Stimulated activated CD8-positive, alpha-beta memory T cell treated with anti-CD3 and anti-CD28 coated beads, Interleukin-15, amount 100 ng/mL, for 4 hours (primary cell): ENCODE results near the gene TRIO.

Experiments
- DNase-seq, 2 donors: peaks; one replicate each; pipeline ENCODE4 v3.0.0-alpha.2; 2020; ENCODE audit warnings: low read depth in 2 of 2

TRIO gene

DNA sequence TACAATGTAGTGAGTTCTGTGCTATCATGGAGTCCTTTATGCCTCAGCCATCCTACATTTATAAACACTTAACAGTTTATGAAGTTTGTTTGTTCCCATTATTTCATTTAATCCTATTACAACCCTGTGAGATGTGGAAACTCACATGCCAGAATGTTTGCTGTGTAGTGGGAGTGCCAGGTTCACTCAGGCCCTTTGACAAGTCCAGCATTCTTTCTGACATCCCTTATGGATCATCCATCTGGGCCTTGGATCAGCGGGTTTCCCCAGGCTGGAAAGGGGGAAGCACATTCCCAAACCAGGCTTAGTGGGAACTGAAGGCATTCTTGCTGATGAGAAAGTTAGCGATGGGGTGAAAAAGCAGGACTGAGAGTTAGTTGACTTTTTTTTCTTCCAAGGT lies 310.3 kb downstream of the TRIO start:
- no peak for DNase-seq

DNA sequence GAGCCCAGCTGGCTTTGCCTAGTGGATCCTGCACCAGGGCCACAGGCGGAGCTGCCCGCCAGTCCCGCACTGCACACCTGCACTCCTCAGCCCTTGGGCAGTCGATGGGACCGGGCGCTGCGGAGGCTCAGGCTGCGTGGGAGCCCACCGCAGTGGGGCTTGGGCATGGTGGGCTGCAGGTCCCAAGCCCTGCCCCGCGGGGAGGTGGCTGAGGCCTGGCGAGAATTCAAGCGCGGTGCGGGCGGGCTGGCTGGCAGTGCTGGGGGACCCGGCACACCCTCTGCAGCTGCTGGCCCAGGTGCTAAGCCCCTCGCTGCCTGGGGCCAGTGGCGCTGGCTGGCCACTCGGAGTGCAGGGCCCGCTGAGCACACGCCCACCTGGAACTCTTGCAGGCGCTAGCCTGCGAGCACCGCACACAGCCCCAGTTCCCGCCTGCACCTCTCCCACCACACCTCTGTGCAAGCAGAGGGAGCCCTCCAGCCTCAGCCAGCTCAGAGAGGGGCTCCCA lies 312.7 kb downstream of the TRIO start:
- no peak for DNase-seq

DNA sequence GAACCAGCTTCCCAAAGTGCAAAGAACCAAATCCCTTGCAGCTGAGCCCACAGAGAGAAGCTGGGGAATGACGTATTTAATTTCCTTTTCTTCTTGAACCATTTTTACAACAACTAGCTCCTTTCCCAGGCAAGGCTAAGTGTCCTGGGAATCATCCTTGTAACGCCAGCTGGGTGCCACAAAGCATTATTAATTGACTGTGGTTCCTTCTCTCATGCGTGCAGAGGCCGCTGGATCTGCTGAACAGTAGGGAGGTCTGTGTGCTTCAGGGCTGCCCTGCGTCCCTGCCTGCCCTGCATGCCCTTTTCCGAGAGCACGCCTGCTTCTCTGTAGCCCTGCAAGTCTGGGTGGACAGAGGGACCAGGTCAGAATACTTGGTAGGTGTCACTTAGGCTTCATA lies 314.3 kb downstream of the TRIO start:
- DNase-seq: no peak

DNA sequence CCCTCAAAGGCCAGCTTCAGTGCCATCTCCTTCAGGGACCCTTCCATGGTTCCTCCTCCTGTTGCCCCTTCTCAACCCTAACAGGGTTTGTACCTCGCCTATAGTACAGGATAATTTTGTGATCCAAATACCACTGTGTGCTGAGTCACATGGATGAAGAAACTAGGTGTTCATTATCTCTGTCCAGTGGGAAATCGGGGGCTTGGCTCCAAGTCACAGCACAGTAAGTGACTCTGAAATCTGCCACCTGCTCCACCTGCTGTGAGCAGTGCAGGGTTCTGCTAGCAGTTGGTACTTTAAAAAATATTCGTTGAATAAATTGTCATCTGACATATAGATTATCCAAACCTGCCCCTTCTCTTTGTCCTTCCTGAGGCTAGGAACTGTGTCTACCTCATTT lies 315.3 kb downstream of the TRIO start:
- DNase-seq: no peak

DNA sequence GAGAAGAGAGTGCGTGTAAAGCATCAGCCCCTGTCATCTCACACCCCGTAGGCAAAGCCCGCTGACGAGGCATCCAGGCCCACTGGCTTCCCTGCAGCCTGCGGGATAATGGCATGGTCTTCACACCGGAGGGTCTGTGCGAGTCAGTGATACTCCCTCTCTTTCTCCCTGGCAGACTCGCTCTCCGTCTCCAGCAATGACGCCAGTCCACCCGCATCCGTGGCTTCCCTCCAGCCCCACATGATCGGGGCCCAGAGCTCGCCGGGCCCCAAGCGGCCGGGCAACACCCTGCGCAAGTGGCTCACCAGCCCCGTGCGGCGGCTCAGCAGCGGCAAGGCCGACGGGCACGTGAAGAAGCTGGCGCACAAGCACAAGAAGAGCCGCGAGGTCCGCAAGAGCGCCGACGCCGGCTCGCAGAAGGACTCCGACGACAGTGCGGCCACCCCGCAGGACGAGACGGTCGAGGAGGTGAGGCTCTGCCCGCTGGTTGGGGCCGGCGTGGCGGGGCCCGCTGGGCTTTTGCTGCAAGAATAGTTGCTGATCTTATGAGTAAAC lies 317.8 kb downstream of the TRIO start:
- no peak for DNase-seq

DNA sequence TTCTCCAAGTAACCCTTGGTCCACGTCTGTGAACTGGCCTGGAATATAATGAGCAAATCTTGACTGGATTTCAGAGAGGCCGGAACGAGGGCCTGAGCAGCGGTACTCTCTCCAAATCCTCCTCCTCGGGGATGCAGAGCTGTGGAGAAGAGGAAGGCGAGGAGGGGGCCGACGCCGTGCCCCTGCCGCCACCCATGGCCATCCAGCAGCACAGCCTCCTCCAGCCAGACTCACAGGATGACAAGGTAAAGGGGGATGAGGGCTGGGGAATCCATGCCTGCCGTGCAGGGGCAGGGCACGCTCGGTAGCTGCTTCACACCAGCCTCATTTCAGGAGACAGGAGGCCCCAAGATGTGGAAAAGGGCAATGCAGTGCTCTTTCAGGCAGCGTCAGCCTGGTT lies 319.5 kb downstream of the TRIO start:
- DNase-seq: no peak

DNA sequence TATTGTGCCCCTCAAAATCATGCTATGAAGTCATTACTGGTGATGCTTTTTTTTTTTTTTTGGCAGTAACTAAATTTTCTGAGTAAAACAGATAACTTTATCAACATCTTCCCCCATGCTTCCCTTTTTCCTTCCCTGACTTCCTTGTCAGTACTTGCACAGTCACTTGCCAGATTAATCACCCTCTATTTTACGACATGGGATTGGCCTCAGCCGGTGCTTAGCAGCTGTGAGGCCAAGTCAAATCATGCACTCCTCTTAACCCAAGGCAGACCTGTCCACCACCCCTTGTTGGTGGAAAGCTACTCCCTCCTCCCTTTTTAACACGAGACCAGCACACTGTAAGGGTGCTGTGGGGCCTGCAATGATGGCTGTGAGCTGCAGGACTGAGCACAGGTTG lies 320.5 kb downstream of the TRIO start:
- DNase-seq: no peak

DNA sequence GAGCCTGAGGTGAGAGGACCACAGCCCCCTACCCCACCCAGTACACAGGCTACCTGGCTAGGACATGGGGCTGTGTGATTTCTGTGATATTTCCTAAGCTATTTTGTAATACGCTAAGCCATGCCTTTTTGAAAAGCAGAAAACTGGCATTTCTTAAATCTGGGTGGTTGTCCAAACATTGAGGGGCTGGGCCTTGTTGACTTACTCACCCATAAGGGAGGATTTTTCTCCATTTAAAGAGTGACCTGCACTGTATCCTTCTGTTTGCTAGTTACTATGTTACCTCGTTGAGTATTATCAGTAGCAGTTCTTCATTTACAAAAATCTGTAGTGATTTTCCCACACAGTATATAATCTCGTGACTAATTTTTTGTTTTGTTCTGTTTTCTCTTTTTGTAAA lies 321.0 kb downstream of the TRIO start:
- no peak for DNase-seq

DNA sequence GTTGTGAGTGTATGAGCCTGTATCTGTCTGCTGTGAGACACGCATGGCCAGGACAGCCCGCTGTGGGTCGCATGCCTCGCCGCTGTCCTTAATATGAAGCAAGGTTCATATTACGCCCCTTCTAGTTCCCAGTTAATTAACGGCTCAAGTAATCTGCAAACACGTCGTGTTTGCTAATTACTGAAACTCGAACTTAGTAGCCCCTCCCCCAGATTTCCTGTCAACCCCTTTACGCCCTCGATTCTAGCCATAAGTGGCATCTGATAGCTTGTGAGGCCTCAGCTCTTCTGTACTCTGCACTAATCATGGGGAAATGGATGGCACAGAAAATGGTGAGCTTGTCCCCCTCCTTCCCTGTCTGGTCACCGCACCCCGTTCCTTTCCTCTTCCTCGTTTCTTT lies 321.5 kb downstream of the TRIO start:
- no peak for DNase-seq

DNA sequence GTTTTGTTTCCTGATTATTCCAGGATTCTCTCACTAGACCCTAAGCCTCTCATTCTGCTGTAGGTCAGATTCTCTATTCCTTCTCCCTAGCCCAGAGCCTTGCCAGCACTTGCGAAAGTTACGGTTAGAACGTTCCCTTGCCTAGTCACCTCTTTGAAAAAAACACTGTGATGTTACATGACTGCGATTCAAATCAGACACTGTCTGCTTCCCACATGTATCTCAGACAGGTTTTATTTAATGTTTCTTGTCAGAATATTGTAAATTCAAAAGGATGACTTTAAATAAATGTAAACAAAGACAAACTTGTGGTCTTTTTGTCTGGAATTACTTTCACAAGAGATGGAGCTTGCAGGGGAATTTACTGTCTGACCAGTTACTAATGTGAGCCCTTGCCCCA lies 322.0 kb downstream of the TRIO start:
- DNase-seq: no peak

DNA sequence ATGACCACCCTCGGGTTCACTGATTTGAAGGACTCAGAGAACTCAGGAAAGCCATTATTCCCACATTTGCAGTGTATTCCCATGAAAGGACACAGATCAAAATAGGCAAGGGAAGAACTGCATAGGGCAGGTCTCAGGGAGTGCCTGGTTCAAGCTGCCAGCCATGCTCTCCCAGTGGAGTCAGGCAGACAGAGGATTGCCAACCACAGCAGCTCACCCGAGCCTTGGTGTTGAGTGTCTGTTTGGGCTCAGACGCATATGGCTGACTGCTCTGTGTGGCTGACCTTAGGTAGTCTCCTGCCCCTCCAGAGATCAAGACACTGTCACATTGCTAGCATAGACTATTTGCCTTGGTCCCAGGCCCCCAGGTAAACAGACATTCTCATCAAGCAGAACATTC lies 322.6 kb downstream of the TRIO start:
- DNase-seq: no peak

DNA sequence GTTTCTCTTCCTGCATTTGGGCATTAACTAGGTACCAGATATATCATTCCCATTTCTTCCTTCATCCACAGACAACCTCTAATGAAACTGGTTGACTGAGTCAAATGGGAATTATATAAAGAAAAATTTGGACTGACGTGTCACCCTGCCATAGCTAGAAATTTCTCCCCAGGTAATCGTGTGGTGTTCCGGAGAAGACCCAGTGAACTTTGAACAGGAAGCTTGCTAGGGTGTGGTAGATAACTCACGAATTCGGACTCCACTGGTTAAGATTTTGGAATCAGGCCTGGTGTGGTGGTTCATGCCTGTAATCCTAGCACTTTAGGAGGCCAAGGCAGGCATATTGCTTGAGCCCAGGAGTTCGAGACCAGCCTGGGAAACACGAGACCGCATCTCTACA lies 324.1 kb downstream of the TRIO start:
- DNase-seq: no peak

DNA sequence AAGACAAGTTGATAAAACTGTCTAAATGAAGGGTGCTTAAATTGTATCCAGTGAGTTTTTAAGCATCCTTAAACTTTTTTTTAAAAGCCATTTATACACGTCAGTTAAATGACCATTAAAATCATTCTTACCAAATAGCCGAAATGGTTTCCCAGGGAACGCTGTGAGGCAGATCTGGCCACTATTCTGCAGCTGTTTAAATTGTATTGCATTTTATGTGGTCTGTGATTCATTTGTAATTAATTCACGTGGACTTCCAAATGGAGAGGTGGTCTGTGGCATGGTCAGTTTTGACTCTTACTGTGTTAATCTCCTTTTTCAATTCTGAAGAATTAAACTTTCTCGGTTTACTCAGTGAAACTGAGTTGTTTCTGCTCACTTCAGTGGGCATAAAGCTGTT lies 324.7 kb downstream of the TRIO start:
- DNase-seq: no peak

DNA sequence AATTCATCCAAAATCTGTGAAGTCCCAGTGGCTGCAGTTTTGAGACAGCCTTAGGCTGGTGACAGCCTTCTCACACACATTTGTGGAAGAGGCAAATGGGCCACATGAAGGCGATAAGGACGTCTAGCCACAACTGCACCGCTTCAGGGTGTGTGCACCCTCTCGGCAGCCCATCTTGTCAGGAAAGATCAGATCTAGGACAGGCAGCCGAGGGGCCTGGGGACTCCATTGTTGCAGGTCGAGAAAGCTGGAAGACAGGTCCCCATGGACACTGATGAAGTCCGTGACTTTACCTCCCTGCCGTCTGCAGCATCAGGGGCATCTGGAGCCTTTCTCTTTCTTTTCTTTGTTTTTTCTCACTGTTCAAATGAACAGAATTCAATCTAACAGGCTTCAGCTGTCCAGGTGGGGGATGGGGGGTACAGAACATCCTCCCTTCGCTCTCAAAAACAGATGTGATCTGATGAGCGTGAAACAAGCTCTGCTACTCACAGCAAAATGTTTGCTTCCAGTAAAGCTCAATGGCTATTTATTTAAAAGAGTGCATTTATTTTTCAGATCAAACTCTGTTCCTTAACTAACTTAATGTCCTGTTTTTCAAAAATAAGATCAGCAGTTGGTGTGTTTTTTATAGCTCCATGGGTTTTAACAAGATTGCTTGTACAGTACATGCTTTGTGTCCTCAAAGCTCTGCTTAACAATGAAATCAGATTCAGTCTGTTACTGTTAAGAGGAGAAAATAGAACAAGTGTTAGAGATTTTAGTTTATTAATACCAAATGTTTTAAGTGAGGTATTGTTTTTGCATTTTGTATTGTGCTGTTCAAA lies 326.6 kb downstream of the TRIO start:
- DNase-seq: no peak

DNA sequence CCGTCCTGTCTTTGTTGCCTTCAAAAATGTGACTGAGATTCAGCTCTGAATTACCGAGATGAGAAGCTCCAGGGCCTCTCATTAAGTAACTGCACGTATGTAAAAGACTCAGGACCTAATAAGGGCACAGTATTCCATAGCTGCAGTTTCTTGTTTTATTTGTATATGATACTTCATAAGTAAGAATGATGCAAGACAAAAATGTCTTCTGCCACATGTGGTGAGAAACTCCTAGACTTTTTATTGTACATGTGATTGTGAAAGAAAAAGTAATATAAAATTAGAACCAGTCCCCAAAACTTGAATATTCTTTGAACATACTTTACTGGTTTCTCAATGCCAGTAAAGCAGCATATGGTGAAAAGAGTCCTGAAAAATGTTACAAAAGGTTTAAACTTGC lies 328.4 kb downstream of the TRIO start:
- DNase-seq: no peak

DNA sequence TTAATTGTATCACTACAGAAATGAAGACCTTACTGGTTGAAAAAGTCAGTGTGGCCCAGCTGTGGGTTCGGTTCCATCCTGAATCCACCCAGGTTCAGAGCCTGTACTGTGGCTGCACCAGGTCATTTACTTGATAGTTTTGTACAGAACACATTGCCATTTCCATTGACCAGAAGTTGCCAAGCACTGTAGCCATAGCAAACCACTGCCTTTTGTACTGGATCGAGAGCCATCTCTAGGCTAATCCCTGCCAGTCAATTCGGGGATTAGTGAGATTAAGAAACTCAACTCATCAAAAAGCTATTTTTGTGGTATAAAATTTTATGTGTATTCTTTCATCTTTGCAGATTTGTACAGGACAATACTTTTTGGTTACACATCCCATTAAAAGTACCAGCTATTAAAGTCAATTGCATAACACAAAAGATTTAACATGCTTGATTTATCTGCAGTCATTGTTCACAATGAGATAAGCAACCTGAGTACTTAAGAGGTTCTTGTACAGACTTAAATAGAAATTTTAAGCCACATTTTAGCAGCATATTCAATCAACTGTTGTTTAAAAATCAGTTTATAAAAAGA lies 329.9 kb downstream of the TRIO start:
- no peak for DNase-seq

DNA sequence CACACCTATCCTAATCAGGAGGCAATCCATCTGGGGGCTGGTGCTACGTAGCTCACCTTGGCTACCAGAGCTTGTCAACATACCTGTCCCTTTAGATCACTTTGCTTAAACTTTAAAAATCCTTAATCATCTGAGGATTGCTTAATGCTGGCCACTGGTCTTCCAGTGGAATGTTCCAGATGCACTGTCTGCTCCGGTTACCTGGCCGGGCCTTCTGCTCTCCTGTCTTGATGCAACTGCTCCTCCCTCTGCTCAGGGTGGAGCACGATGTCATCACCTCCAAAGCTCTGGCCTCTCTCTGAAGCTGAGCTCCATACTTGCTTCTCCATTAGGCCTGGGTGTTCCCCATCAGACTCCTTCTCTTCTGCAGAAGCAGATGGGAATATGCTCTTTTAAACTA lies 331.9 kb downstream of the TRIO start:
- DNase-seq: no peak

DNA sequence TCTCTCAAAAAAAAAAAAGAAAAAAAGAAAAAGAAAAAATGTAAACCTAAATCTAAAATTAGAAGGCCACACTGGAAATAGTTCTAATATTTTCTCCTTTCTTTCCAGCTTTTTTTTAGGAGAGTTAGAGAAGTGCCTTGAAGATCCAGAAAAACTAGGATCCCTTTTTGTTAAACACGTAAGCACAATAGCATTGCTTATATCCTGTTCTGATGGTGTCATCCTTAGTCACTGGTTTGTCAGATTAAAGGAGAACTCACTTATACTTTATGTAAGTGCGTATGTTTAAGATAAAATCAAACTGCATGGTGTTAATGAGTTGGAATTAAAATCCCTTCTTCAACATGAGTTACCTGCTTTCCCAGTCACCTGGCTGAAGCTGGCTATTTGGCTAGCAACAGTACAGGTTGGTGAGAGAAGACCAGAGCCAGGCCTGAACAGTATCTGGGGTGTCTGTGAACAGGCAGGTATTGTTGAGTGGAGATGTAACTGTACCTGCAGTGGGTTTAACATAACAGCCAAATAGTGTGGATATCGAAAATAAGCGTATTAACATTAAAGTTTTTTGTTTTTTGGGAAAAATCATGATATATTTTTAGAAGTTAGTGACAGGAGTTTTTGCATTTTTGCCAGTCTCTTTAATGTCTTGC lies 333.8 kb downstream of the TRIO start:
- DNase-seq: no peak

DNA sequence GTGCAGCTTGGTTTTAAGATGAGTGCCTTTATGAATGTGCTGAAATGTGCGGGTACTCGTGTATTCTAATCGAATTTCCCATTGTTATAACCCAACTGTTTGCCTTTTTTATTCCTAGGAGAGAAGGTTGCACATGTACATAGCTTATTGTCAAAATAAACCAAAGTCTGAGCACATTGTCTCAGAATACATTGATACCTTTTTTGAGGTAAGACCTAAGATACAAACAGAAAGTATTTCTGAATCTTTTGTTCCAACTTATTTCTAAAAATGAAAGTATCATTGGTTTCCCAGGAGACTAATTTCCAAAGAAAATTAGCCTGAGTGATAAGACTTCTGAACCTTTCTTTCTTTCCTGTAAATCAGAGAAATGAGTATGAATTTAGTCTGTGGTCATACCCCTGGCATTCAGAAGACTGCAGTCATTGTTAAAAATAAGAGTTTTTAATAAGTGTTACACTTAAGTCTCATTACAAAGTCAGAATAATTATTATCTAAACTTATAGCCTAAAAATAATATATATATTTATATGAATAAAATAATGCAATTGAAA lies 336.1 kb downstream of the TRIO start:
- no peak for DNase-seq

DNA sequence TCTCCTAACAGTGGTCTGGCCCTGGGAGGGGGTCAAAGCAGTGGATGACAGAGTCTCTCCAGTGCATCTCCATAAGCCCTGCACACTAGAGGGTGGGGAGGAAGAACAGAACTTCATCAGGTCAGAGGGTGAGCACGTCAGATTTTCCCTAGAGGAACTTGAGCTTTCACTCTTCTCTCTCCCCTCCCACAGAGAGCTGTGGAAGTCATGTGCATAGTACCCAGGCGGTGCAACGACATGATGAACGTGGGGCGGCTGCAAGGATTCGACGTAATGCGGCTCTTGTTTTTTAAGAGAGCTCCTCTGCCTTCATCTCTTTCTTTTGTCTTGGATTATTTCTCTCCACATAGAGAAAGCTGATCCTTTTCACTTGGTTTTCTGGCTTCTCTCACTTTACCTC lies 338.2 kb downstream of the TRIO start:
- DNase-seq: no peak

DNA sequence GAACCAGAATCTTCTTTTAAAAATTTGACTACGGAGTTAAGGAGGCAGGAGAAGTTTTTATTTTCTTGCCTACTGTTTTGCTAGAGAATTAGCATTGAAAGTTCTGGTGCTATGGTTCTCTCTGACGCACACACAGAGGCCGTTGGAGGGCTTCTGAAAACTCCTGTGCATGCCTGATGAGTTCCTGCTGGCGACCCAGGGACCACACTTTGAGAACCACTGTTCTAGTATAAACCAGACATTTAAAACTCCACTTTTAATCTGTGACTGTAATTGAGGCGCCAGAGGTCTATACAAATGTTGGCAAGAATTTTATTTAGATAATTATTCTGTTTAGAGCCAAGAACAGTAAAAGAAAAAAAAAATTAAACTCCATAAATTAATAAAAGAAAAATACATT lies 338.9 kb downstream of the TRIO start:
- no peak for DNase-seq

DNA sequence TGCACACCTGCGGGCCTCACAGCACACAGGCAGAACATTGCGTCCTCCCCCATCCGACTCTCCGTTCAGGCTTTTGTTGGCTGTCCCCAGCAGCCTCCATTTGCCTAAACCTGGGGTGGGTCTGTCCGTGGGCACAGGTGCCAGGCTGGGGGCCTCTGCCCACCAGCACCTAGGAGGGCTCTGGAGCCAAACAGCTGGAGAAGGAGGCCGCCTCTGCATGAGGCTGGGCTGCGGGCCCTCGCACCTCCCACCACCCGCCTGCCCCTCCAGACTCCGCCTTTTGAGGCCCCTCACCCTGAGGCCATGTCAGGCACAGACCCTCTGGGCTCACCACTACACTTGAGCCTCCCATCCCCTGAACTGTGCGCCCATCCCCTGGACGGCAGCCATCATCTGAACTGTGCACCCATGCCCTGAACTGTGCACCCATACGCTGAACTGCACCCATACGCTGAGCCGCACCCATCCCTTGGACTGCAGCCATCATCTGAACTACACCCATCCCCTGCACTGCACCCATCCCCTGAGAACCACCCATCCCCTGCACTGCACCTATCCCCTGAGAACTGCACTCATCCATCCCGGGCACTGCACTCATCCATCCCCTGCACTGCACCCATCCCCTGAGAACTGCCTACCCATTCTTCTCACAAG lies 340.5 kb downstream of the TRIO start:
- DNase-seq: no peak
